COR-L47 (cell line): ENCODE data around the gene PDZRN3.
A peak's percentile ranks its signal among the peaks of the same experiment; 100 is the strongest.

ENCODE experiments used
- DNase-seq: peaks from one replicate; lab custom pipeline; 2025; lab: John Stamatoyannopoulos, UW

Gene PDZRN3

GRCh38 chr3:73556520-73557372, 68.0 kb downstream of the PDZRN3 start:
- DNase-seq, result no peak

- no peak for DNase-seq
Measured at GRCh38 chr3:73555076-73555475, 69.7 kb downstream of the PDZRN3 start.

- no peak for DNase-seq
Measured at GRCh38 chr3:73552700-73553099, 72.0 kb downstream of the PDZRN3 start.

GRCh38 chr3:73550032-73550431, 74.7 kb downstream of the PDZRN3 start:
- DNase-seq, result no peak

- no peak for DNase-seq
Measured at GRCh38 chr3:73549051-73549600, 75.6 kb downstream of the PDZRN3 start.

GRCh38 chr3:73548436-73548835, 76.3 kb downstream of the PDZRN3 start:
- no peak for DNase-seq

GRCh38 chr3:73547427-73548248, 77.1 kb downstream of the PDZRN3 start:
- no peak for DNase-seq

GRCh38 chr3:73546961-73547360, 77.8 kb downstream of the PDZRN3 start:
- DNase-seq, result no peak

- no peak for DNase-seq
Measured at GRCh38 chr3:73543412-73543811, 81.3 kb downstream of the PDZRN3 start.

GRCh38 chr3:73542136-73542535, 82.6 kb downstream of the PDZRN3 start:
- DNase-seq, result peak; percentile 45

- DNase-seq, result no peak
Measured at GRCh38 chr3:73540969-73541740, 83.6 kb downstream of the PDZRN3 start.

- no peak for DNase-seq
Measured at GRCh38 chr3:73538486-73538885, 86.3 kb downstream of the PDZRN3 start.

- DNase-seq, result no peak
Measured at GRCh38 chr3:73536952-73537351, 87.8 kb downstream of the PDZRN3 start.

- no peak for DNase-seq
Measured at GRCh38 chr3:73536336-73536895, 88.3 kb downstream of the PDZRN3 start.

GRCh38 chr3:73535931-73536330, 88.8 kb downstream of the PDZRN3 start:
- DNase-seq, result no peak

- DNase-seq, result no peak
Measured at GRCh38 chr3:73535137-73535536, 89.6 kb downstream of the PDZRN3 start.

GRCh38 chr3:73530022-73530396, 94.7 kb downstream of the PDZRN3 start:
- DNase-seq, result no peak

- no peak for DNase-seq
Measured at GRCh38 chr3:73529308-73530021, 95.3 kb downstream of the PDZRN3 start.

- no peak for DNase-seq
Measured at GRCh38 chr3:73525591-73525990, 99.2 kb downstream of the PDZRN3 start.

- DNase-seq, result no peak
Measured at GRCh38 chr3:73523661-73524060, 101.1 kb downstream of the PDZRN3 start.

GRCh38 chr3:73521734-73522336, 102.9 kb downstream of the PDZRN3 start:
- DNase-seq, result no peak
